ENCODE measurements around the gene PTPRA. TPM values are rescaled to one million over a fixed set of nuclear protein-coding genes. Genes with fewer than 3 reads are reported as not detected.

PTPRA gene
- total RNA-seq, 4 donors from 2014 or later = 73.4 to 110 (median 93.1) TPM

DNA sequence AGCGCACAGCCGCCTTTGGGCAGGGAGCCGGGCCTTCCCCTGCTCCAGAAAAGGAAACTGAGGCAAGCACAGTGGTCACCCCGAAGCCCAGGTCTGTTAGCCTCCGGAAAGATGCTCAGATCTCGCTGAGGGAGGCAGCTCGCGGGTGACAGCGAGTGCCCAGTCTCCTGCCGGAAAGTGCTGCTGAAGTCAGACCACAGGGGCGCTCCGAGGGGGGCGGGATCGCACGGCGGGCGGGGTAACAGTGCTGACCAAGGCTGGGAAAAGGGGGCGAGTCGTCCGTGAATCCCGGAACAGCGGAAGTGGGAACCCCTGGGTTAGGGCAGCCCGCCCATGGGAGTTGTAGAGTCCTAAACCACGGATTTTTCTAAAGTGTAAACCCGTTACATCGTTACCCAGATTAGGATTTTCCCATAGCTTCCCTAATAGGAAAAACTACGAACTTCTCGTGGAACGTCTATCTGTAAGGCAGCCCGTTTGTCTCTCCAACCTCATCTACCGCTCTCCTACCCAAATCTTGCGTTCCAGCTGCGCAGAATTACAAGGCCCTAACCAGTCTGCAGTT, 32.2 kb upstream of the PTPRA start:
- Histone ChIP-seq H3K4me1 (peaks cover 17 to 25% of the 10 kb centered on the region in 2 donors), H3K9me3 (no peaks in the 10 kb centered on the region), H3K4me3 (replicated peaks in 1 of 3) (peak overlapping the region; percentile 73 to 99 (median 75)), H3K27me3 (no peaks in the 10 kb centered on the region), H3K36me3 (peaks cover 0 to 8% of the 10 kb centered on the region in 2 donors), H3K27ac (peak overlapping the region in 2 of 3 donors; percentile 88 to 92)
- TF ChIP-seq, protein P1, sequence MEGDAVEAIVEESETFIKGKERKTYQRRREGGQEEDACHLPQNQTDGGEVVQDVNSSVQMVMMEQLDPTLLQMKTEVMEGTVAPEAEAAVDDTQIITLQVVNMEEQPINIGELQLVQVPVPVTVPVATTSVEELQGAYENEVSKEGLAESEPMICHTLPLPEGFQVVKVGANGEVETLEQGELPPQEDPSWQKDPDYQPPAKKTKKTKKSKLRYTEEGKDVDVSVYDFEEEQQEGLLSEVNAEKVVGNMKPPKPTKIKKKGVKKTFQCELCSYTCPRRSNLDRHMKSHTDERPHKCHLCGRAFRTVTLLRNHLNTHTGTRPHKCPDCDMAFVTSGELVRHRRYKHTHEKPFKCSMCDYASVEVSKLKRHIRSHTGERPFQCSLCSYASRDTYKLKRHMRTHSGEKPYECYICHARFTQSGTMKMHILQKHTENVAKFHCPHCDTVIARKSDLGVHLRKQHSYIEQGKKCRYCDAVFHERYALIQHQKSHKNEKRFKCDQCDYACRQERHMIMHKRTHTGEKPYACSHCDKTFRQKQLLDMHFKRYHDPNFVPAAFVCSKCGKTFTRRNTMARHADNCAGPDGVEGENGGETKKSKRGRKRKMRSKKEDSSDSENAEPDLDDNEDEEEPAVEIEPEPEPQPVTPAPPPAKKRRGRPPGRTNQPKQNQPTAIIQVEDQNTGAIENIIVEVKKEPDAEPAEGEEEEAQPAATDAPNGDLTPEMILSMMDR (IDR thresholded peaks at IDR 0.05) = no peak
- TF ChIP-seq POLR2A (IDR thresholded peaks at IDR 0.05) = no peak
- peak; percentile 41 to 59 for DNase-seq
- intact Hi-C loops (cut with DNase I) = loop anchor here (5.0 to 10.0 kb wide), 2 partner anchors 86 to 149 kb away; partner anchors contain the start of gene EBF4
- 9 to 14% methylated on average over 18 to 24 of the region's 33 CpGs for WGBS, 2 donors

DNA sequence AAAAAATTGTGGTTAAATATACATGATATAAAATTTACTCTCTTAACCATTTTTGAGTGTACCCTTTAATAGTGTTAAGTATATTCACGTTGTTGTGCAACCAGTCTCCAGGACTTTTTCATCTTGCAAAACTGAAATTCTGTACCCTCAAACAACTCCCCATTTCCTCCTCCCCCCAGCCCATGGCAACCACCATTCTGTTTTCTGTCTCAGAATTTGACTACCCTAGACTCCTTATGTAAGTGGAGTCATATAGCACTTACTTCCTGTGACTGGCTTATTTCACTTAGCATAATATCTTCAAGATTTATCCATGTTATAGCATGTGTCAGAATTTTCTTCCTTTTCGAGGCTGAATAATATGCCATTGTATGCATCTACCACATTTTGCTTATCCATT, 27.7 kb upstream of the PTPRA start:
- no peak overlapping the region for H3K27ac ChIP-seq
- TF ChIP-seq POLR2A (IDR thresholded peaks at IDR 0.05) = no peak
- TF ChIP-seq, protein P1 (IDR thresholded peaks at IDR 0.05) = no peak
- no peak for DNase-seq
- H3K27me3 ChIP-seq = no peaks in the 10 kb centered on the region
- H3K4me1 ChIP-seq = peaks cover 9 to 11% of the 10 kb centered on the region in 2 donors
- H3K36me3 ChIP-seq = no peaks in the 10 kb centered on the region
- intact Hi-C loops (cut with DNase I) = loop anchor here (10.0 kb wide), 1 partner anchor 91 kb away; no protein-coding TSS in a partner anchor
- no peak overlapping the region for H3K4me3 ChIP-seq (replicated peaks in 1 of 3)
- 86 to 92% methylated on average over 2 of the region's 2 CpGs for WGBS, 2 donors
- no peaks in the 10 kb centered on the region for H3K9me3 ChIP-seq

DNA sequence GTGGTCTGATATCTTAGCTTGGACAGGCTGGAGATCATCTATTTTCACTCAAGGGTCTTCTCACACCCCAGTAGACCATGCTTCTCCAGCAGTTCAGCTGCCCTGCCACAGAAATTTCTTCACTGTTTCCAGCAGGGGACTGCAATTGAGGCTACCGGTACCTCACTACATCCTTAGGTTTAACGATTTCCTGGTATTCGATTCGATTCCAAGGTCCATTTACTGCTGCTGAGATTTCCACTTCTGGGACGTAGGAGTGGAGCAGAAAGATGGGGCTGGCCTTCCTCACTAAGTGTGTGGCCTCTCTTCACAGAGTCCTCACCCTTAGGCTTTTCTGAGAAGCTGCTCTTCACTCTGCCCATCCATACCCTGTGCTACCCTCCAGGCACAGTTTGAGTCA, 26.6 kb upstream of the PTPRA start:
- Histone ChIP-seq H3K36me3 (no peaks in the 10 kb centered on the region), H3K9me3 (no peaks in the 10 kb centered on the region), H3K27ac (no peak overlapping the region), H3K4me3 (replicated peaks in 1 of 3) (no peak overlapping the region), H3K27me3 (no peaks in the 10 kb centered on the region), H3K4me1 (peaks cover 4 to 6% of the 10 kb centered on the region in 2 donors)
- intact Hi-C loops (cut with DNase I) = loop anchor here (10.0 kb wide), 1 partner anchor 92 kb away; no protein-coding TSS in a partner anchor
- 82% methylated on average over 5 of the region's 5 CpGs for WGBS, 2 donors
- TF ChIP-seq, protein P1 (IDR thresholded peaks at IDR 0.05) = no peak
- no peak for TF ChIP-seq POLR2A (IDR thresholded peaks at IDR 0.05)
- DNase-seq = no peak

DNA sequence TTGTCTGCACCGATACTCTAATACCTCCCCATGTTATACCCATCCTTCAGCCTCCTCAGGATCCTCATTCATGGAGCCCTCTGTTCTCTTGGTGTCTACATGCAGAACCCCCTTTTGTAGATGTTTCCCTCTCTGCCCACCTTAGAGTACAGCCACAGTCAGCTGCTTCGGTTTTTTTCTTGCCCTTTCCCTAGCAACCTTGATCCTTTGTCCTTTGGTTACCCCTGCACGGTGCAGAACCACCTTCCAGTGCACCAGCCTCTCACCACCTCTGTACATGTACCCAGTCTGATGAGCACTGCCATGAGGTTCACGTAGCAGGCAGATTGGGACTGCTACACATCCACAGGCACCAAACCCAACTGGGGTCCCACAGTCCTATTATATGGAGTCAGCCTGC, 25.5 kb upstream of the PTPRA start:
- Histone ChIP-seq H3K36me3 (no peaks in the 10 kb centered on the region), H3K27me3 (no peaks in the 10 kb centered on the region), H3K9me3 (no peaks in the 10 kb centered on the region), H3K4me1 (no peaks in the 10 kb centered on the region), H3K27ac (no peak overlapping the region), H3K4me3 (replicated peaks in 1 of 3) (no peak overlapping the region)
- no peak for TF ChIP-seq POLR2A (IDR thresholded peaks at IDR 0.05)
- TF ChIP-seq, protein P1 (IDR thresholded peaks at IDR 0.05) = no peak
- intact Hi-C loops (cut with DNase I) = loop anchor here (10.0 kb wide), 1 partner anchor 93 kb away; no protein-coding TSS in a partner anchor
- DNase-seq = no peak
- 94 to 97% methylated on average over 4 of the region's 4 CpGs for WGBS, 2 donors

DNA sequence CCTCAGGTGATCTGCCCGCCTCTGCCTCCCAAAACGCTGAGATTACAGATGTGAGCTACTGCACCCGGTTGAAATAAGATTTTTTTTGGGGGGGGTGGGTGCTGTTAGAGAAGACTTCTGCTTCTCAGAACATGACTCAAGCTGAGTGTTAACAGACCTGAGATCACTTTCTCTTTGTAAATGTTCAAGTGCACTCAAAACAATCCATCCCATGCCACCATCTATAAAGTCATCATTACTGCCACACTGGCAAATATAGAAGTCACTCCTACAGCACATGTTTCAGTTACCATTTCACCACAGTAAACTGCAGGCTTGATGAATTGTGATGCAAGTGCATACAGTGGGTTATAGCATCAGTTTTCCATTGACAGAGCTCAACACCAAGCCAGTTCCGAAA, 23.8 kb upstream of the PTPRA start:
- Histone ChIP-seq H3K27me3 (no peaks in the 10 kb centered on the region), H3K4me3 (replicated peaks in 1 of 3) (no peak overlapping the region), H3K9me3 (no peaks in the 10 kb centered on the region), H3K27ac (no peak overlapping the region), H3K36me3 (no peaks in the 10 kb centered on the region), H3K4me1 (no peaks in the 10 kb centered on the region)
- TF ChIP-seq POLR2A (IDR thresholded peaks at IDR 0.05) = no peak
- TF ChIP-seq, protein P1 (IDR thresholded peaks at IDR 0.05) = no peak
- DNase-seq = no peak
- intact Hi-C loops (cut with DNase I) = loop anchor here (10.0 kb wide), 1 partner anchor 95 kb away; no protein-coding TSS in a partner anchor
- 87 to 98% methylated on average over 4 of the region's 4 CpGs for WGBS, 2 donors

Measured in thyroid gland (tissue), 4 donors.